ENCODE results near the gene CNNM1. TPM values are rescaled to one million over a fixed set of nuclear protein-coding genes. Genes with fewer than 3 reads are reported as not detected.

CNNM1 gene
- total and polyA plus RNA-seq, 8 donors, result 0.17 to 0.94 (median 0.36) TPM

DNA sequence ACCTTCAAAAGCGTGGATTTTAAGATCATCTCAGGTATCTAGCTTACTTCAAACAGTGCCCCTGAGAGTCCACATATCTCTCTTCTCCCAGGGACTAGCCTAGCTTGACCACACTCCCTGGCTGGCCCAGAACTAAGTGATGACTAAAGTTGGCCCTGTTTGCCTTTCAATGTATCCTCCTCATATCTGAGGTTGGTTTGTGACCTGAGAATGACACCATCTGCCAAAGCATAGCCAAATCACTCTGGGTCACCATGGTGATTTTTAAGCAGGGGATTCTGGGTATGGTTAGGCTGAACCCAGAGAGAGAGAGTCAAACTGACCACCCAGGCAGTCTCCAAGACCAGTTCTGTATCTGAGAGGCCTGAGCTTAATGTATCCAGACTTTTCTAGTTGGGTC lies 16.2 kb downstream of the CNNM1 start:
- DNase-seq, result no peak
- Histone ChIP-seq H3K27me3 (no peaks in the 10 kb centered on the region), H3K4me3 (no peak overlapping the region), H3K36me3 (no peaks in the 10 kb centered on the region), H3K9me3 (no peaks in the 10 kb centered on the region), H3K4me1 (no peaks in the 10 kb centered on the region), H3K27ac (no peak overlapping the region)
- intact Hi-C loops (cut with DNase I), result no loop called here
- TF ChIP-seq, protein P1, sequence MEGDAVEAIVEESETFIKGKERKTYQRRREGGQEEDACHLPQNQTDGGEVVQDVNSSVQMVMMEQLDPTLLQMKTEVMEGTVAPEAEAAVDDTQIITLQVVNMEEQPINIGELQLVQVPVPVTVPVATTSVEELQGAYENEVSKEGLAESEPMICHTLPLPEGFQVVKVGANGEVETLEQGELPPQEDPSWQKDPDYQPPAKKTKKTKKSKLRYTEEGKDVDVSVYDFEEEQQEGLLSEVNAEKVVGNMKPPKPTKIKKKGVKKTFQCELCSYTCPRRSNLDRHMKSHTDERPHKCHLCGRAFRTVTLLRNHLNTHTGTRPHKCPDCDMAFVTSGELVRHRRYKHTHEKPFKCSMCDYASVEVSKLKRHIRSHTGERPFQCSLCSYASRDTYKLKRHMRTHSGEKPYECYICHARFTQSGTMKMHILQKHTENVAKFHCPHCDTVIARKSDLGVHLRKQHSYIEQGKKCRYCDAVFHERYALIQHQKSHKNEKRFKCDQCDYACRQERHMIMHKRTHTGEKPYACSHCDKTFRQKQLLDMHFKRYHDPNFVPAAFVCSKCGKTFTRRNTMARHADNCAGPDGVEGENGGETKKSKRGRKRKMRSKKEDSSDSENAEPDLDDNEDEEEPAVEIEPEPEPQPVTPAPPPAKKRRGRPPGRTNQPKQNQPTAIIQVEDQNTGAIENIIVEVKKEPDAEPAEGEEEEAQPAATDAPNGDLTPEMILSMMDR (IDR thresholded peaks at IDR 0.05), result no peak
- ATAC-seq, result peak; percentile 58

DNA sequence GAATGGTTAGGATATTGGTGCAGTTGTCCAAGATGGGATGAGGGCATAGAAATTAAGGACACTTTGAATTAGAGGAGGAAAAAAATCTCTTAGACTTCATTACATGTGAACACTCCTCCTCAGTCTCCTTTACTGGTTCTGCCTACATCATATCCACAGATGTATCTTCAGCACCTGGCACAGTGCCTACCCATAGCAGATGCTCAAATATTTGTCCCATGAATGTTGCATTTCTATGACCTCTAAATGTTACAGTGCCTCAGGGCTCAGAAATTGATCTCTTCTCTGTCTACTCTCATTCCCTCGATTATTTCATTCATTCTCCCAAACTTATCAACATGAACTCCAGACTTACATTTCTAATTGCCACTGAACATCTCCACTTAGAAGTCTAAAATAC lies 17.1 kb downstream of the CNNM1 start:
- no peak for ATAC-seq
- DNase-seq, result no peak
- Histone ChIP-seq H3K27ac (no peak overlapping the region), H3K4me3 (no peak overlapping the region), H3K4me1 (no peaks in the 10 kb centered on the region), H3K36me3 (no peaks in the 10 kb centered on the region), H3K9me3 (no peaks in the 10 kb centered on the region), H3K27me3 (no peaks in the 10 kb centered on the region)
- intact Hi-C loops (cut with DNase I), result no loop called here
- TF ChIP-seq, protein P1 (IDR thresholded peaks at IDR 0.05), result no peak

DNA sequence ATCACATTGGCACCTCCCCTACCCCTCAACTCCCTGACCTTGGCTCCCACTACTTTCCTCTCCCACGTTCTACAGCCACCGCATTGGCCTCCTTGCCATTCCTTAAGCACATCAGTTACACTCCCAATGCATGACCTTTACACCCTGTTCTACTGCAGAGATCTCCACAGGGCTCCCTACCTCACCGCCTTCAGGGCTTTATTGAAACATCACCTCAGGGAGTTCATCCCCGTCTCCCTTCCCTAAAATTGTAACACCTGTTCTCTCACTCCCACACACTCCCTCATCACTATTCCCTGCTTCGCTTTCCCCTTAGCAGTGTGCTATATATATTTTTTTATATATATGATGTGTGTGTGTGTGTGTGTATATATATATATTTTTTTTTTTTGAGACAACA lies 18.5 kb downstream of the CNNM1 start:
- ATAC-seq (no peak), DNase-seq (no peak)
- intact Hi-C loops (cut with DNase I), result no loop called here
- H3K36me3 ChIP-seq, result no peaks in the 10 kb centered on the region
- no peaks in the 10 kb centered on the region for H3K9me3 ChIP-seq
- TF ChIP-seq, protein P1 (IDR thresholded peaks at IDR 0.05), result no peak
- no peak overlapping the region for H3K27ac ChIP-seq
- no peaks in the 10 kb centered on the region for H3K4me1 ChIP-seq
- no peak overlapping the region for H3K4me3 ChIP-seq
- H3K27me3 ChIP-seq, result no peaks in the 10 kb centered on the region

DNA sequence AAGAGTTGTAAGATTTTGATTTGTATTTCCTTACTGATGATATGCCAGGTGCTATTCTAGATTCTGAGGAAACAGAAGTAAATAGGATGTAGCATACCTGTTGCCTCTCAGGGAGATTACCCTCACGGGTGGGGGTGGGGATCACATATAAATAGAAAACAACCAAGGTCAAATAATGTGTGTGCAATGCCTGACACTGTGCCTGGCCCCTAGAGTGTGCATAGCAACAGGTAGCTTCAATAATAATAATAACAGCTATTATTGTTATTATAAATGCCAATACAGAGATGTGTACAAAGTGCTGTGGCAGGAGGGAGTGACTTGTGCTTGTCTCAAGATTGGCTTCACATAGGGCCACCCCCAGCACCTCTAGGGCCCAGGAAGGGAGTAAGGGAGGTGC lies 24.0 kb downstream of the CNNM1 start:
- no peak for DNase-seq

DNA sequence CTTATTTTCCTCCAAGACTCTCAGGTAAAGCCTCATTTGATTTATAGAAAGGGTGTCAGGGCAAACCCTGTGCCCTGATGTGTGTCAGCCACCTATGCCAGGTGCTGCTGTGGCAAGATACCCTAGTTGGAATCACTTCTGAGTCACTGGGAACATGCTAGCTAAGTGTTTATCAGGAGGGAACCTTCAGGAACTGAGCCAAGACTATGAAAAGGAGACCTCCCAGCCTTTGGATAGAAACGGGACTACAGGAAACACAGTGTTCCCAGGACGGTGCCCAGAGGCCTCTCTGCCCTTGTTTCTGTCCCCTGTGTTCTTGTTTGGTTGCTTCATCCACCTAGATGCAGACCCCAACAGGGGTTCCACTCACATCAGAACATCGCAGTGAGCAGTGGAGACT lies 28.5 kb downstream of the CNNM1 start:
- intact Hi-C loops (cut with DNase I), result no loop called here
- no peaks in the 10 kb centered on the region for H3K4me1 ChIP-seq

More for the DNA sequence above, 24.0 kb downstream of the CNNM1 start:
- TF ChIP-seq, protein P1 (IDR thresholded peaks at IDR 0.05), result no peak
- no peak for ATAC-seq
- no peaks in the 10 kb centered on the region for H3K4me1 ChIP-seq
- no peak overlapping the region for H3K27ac ChIP-seq
- intact Hi-C loops (cut with DNase I), result no loop called here
- peaks cover 0 to 13% of the 10 kb centered on the region in 2 donors for H3K27me3 ChIP-seq
- no peaks in the 10 kb centered on the region for H3K9me3 ChIP-seq
- H3K4me3 ChIP-seq, result no peak overlapping the region
- H3K36me3 ChIP-seq, result no peaks in the 10 kb centered on the region

More for the DNA sequence above, 28.5 kb downstream of the CNNM1 start:
- no peaks in the 10 kb centered on the region for H3K9me3 ChIP-seq
- H3K27ac ChIP-seq, result no peak overlapping the region
- TF ChIP-seq, protein P1 (IDR thresholded peaks at IDR 0.05), result no peak
- DNase-seq (no peak), ATAC-seq (no peak)
- H3K4me3 ChIP-seq, result no peak overlapping the region
- H3K36me3 ChIP-seq, result no peaks in the 10 kb centered on the region
- H3K27me3 ChIP-seq, result peaks cover 0 to 13% of the 10 kb centered on the region in 2 donors

Data from left lung (tissue), 10 donors.